AML-193 (cell line): ENCODE data around the gene MEIOC.

Experiments used
- DNase-seq, 2 experiments: peaks; one replicate each; lab custom pipeline; 2025; lab: John Stamatoyannopoulos, UW

The MEIOC gene

GRCh38 chr17:44708401-44709263 is 52.4 kb downstream of the MEIOC start, which contains the start of gene DBF4B:
DBF4B (plus strand) TSS chr17:44708665; CDS start chr17:44708821, 156 bp downstream.
- peak; percentile 89 to 94 for DNase-seq

- no peak for DNase-seq
Observed at GRCh38 chr17:44719444-44719843, 63.2 kb downstream of the MEIOC start.

- no peak for DNase-seq
Observed at GRCh38 chr17:44722254-44722653, 66.0 kb downstream of the MEIOC start.
